Neural crest cell (in vitro differentiated cells): ENCODE data around the gene SLC2A6. TPM values are rescaled to one million over a fixed set of nuclear protein-coding genes. Genes with fewer than 3 reads are reported as not detected.

Experiments used
- DNase-seq: peaks from one replicate; pipeline ENCODE4 v3.0.0; 2021; ENCODE audit warnings: low read depth, mixed read lengths, low spot score
- H3K27ac Mint-ChIP-seq: one replicate; pipeline ENCODE4 v1.8.0; 2021; ENCODE audit warnings: mild to moderate bottlenecking, mixed read lengths; ENCODE audit not compliant: unreplicated experiment
- H3K27me3 Mint-ChIP-seq: 2 replicates; pipeline ENCODE4 v1.8.0; 2021; ENCODE audit warnings: low read depth, mild to moderate bottlenecking, mixed read lengths
- H3K36me3 Mint-ChIP-seq: 2 replicates; pipeline ENCODE4 v1.8.0; 2021; ENCODE audit warnings: low read depth, mild to moderate bottlenecking, mixed read lengths
- H3K4me1 Mint-ChIP-seq: 2 replicates; pipeline ENCODE4 v1.8.0; 2021; ENCODE audit warnings: mixed read lengths
- H3K4me3 Mint-ChIP-seq: one replicate; pipeline ENCODE4 v1.8.0; 2021; ENCODE audit warnings: mild to moderate bottlenecking, mixed read lengths
- H3K9me3 Mint-ChIP-seq: 2 replicates; pipeline ENCODE4 v1.8.0; 2021; ENCODE audit warnings: mixed read lengths
- CTCF ChIP-seq: fragments of 200-600 bp; sonication (generic); conservative IDR thresholded peaks from 2 replicates; pipeline ENCODE4 v1.5.0; 2021; ENCODE audit warnings: antibody characterized with exemption, mild to moderate bottlenecking
- total RNA-seq: library from RNA; stranded (reverse); gene quantifications from 2 replicates; pipeline ENCODE4 v1.2.1, GENCODE V29; 2021

Gene SLC2A6
- total RNA-seq, 1 donor from 2014 or later, result 29.0 TPM

GRCh38 chr9:133487331-133487725 is 8.4 kb upstream of the SLC2A6 start:
- no peaks in the 10 kb centered on the region for H3K36me3 Mint-ChIP-seq
- DNase-seq, result no peak
- no peak overlapping the region for H3K4me3 Mint-ChIP-seq
- H3K27ac Mint-ChIP-seq, result no peak overlapping the region
- H3K9me3 Mint-ChIP-seq, result no peaks in the 10 kb centered on the region
- no peaks in the 10 kb centered on the region for H3K27me3 Mint-ChIP-seq
- no peak for TF ChIP-seq CTCF
- no peaks in the 10 kb centered on the region for H3K4me1 Mint-ChIP-seq

DNA sequence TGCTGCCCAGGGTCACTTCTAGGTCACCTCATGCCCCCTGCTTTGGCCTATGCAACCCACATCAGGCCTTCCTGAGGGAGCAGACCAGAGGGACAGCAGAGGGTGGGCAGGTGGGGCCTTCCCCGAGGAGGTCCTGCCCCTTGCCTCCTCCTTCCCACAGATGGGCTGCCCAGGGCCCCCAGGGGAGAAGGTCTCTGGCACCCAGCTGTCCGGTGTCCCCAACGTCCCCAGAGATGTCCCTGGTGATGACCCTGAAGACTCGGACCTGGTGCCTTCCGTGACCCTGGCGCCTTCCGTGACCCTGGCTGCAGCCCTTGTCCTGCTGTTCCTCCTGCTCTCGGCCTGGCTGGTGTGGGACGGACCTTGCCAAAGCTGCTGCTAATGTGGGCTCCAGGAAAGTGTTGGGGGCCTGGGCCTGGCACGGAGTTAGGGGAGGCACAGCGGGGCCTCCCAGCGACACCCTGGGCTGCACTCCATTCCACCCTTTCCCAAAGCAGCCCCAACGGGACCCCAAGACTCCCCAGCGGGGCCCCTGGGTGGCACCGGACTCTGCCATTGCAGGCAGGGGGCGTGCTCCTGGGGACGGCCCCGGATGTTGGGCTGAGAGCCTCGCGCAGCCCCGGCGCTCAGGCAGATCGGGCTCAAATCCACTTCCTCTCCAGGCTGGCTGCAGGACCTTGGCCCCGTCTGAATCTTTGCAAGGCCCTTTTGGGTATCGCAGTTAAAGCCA is 6.8 kb upstream of the SLC2A6 start:
- Mint-ChIP-seq H3K9me3 (no peaks in the 10 kb centered on the region), H3K36me3 (no peaks in the 10 kb centered on the region), H3K4me3 (peak overlapping the region; percentile 17), H3K27ac (no peak overlapping the region), H3K4me1 (no peaks in the 10 kb centered on the region), H3K27me3 (no peaks in the 10 kb centered on the region)
- DNase-seq, result no peak
- no peak for TF ChIP-seq CTCF

DNA sequence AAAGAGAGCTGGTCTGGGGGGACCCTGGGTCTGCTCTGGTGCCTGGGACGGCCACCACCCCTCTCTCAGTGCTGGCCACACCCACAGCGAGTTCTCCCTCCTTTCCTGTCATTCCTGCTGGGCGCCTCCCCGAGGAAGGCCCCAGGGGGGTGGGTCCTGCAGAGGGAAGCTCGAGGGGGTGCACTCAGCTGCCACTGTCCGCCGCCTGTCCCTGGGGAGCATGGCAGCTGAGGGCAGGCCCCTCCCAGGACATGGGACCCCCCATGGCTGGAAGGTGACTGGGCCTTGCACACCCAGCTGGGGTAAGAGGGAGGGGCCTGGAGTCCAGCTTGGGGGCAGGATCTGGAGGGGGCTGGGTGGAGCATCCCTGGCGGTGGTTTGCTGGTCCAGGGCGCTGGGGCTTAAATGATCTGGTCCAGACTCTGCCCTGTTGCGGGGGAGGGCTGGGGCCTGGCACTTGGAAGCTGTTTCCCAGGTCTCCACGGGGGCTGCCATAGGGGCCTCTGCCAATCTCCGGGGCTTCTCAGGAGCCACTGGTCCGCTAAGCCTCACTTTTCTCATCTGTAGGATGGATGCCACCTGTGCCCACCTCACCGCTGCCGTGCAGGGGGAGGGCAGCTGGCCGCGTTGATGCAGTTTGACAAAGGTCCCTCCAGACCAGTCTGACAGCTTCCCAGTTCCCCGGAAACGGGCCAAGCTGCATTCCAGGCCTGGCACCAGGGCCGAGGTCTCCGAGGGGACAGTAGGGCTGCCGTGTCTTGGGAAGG is 6.0 kb upstream of the SLC2A6 start:
- Mint-ChIP-seq H3K4me1 (peaks cover 3% of the 10 kb centered on the region), H3K36me3 (no peaks in the 10 kb centered on the region), H3K9me3 (no peaks in the 10 kb centered on the region), H3K4me3 (no peak overlapping the region), H3K27ac (no peak overlapping the region), H3K27me3 (no peaks in the 10 kb centered on the region)
- TF ChIP-seq CTCF, result no peak
- no peak for DNase-seq

- no peak for DNase-seq
Measured at GRCh38 chr9:133483611-133484010, 4.7 kb upstream of the SLC2A6 start.

More at GRCh38 chr9:133483611-133484010, 4.7 kb upstream of the SLC2A6 start:
- peaks cover 8% of the 10 kb centered on the region for H3K4me1 Mint-ChIP-seq
- H3K27me3 Mint-ChIP-seq, result no peaks in the 10 kb centered on the region
- no peaks in the 10 kb centered on the region for H3K9me3 Mint-ChIP-seq
- H3K4me3 Mint-ChIP-seq, result no peak overlapping the region
- H3K36me3 Mint-ChIP-seq, result no peaks in the 10 kb centered on the region
- no peak overlapping the region for H3K27ac Mint-ChIP-seq
- no peak for TF ChIP-seq CTCF
